SKM-1 (cell line): ENCODE results near the gene STRN.
"Not testable (repeated sequence)": the region's sequence is repeated elsewhere in the genome, so short reads cannot be mapped to it uniquely, and the experiment has no call there.

Source experiments
- DNase-seq: peaks from one replicate; lab custom pipeline; 2025; ENCODE audit not compliant: unreplicated experiment; lab: John Stamatoyannopoulos, UW

STRN gene, protein sequence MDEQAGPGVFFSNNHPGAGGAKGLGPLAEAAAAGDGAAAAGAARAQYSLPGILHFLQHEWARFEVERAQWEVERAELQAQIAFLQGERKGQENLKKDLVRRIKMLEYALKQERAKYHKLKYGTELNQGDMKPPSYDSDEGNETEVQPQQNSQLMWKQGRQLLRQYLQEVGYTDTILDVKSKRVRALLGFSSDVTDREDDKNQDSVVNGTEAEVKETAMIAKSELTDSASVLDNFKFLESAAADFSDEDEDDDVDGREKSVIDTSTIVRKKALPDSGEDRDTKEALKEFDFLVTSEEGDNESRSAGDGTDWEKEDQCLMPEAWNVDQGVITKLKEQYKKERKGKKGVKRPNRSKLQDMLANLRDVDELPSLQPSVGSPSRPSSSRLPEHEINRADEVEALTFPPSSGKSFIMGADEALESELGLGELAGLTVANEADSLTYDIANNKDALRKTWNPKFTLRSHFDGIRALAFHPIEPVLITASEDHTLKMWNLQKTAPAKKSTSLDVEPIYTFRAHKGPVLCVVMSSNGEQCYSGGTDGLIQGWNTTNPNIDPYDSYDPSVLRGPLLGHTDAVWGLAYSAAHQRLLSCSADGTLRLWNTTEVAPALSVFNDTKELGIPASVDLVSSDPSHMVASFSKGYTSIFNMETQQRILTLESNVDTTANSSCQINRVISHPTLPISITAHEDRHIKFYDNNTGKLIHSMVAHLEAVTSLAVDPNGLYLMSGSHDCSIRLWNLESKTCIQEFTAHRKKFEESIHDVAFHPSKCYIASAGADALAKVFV

GRCh38 chr2:36966370-36967235 lies at the start of gene STRN:
TSS of gene STRN (minus strand) at chr2:36966536. CDS start at chr2:36966463, 73 bp downstream.
- DNase-seq, result peak; percentile 80

DNA sequence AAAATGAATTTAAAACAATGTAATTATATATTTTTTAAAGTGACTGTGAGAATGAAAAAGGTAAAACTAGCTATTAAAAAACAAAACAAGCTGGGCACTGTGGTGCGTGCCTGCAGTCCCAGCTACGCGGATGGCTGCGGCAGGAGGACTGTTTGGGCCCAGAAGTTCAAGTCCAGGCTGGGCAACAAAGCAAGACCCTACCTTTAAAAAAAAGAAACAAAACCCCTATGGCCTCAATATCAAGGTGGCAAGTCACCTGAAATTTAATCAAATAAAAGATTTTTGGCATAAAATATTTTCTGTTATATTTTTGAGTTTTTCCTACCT lies 46.9 kb upstream of the STRN start:
- no peak for DNase-seq

DNA sequence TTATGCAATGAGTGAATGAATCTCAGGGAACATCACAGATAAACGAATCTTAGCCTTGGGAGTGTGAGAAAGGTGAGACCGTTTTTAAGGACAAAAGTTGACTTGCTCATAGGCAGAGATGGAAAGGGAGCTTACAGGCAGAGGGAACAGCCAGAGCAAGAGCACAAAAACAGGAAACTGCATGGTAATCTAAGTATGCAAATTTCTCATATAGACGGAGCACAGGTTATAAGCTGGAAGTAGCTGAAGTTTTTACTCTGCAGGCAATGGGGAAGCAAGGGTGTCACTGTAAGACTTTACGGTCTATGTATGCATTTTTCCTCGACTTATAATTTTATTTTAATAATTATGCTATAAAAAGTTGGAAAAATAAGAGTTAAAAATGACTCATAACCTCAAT lies 44.8 kb upstream of the STRN start:
- no peak for DNase-seq

GRCh38 chr2:37005118-37005868 lies 39.0 kb upstream of the STRN start:
- no peak for DNase-seq

DNA sequence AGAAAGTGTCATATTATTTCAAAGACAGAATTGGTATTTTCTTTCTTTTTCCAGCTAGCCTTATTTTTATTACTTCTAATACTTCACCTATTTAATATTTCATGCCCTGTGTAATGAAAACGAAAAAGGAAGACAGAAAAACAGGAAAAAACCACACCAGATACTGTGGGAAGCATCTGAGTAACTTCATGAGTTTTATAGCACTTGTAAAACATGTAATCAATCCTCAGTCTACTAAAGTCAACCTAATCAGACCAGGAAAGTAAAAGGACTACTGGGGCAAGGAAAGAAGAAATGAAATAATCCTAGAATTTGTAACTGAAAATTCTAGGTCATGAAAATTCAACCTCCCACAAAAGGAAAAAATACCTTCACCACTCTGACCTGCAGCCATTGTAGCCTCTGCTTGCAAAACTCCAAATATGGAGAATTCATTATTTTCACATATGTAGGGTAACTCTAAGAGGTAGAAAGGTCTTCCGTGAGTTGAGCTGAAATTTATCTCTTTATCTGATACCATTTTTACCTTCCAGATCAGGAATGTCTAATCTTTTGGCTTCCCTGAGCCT lies 34.7 kb upstream of the STRN start:
- no peak for DNase-seq

- no peak for DNase-seq
Observed at GRCh38 chr2:37000318-37000717, 34.0 kb upstream of the STRN start.

DNA sequence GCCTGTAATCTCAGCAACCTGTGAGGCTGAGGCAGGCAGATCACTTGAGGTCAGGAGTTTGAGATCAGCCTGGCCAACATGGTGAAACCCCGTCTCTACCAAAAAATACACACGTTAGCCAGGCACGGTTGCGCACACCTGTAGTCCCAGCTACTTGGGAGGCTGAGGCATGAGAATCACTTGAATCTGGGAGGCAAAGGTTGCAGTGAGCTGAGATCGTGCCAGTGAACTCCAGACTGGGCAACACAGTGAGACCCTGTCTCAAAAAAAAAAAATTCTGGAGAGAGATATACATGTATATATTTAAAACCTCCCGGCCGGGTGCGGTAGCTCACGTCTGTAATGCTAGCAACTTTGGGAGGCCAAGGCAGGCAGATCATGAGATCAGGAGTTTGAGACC lies 33.1 kb upstream of the STRN start:
- DNase-seq, result not testable (repeated sequence)

DNA sequence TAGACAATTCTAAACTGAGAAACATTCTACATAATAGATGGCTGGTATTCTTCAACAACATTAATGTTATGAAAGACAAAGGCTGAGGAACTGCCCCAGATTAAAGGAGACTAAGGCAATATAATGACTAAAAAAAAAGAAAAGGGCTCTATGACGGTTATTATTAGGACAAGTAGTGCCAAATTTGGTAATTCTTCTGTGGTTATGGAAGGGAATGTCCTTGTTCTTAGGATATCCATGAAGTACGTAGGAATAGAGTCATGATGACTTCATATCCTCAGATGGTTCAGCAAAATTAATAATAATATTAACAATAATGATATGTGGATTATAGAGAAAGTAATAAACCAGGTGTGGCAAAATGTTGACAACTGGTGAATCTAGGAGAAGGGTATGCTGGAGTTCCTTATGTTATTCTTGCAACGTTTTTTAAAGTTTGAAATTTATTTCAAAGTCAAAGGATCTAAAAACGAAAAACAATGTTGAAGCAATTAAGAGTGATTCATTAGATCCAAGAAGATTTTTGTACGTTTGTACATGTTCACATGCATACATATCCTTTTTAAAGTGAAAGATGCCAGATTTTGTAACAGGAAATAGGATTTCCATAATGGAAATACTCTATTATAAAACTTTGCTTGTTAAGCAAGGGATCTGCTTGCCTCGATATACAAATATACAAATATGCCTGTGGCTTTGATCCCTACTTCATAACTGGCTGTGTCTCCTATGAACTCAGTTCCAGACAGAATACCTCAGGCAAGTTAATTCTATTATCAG lies 27.7 kb upstream of the STRN start:
- DNase-seq, result no peak

DNA sequence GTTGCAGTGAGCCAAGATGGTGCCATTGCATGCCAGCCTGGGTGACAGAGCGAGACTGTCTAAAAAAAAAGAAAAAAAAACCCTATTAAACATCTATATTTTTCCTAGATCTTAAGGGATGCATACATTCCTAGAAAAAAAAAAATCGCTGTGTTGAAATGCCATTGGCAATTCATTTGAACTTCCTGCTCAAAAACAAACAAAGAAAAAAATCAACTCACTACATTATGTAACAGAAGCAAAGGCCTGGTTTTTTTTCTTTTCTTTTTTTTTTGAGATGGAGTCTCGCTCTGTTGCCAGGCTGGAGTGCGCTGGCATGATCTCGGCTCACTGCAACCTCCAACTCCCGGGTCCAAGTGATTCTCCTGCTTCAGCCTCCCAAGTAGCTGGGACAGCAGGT lies 21.7 kb upstream of the STRN start:
- no peak for DNase-seq

DNA sequence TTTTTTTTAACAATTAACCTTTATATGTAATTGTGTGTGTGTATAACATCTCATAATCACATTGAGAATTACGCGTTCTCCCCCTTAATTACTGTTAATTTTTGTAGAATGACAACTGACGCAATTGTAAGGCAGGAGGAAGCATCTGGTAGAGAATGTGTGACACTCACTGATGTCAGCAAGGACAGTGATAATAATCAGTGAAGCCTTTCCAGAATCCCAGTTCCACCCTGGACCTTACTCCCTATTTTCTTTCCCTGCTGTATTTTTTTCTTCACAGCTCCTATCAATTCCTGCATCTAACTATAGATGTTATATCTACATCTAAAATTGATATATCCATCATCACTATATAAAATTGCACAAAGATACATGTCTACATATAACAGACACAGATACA lies 16.1 kb upstream of the STRN start:
- no peak for DNase-seq

GRCh38 chr2:36981911-36982310 lies 15.6 kb upstream of the STRN start:
- DNase-seq, result no peak

DNA sequence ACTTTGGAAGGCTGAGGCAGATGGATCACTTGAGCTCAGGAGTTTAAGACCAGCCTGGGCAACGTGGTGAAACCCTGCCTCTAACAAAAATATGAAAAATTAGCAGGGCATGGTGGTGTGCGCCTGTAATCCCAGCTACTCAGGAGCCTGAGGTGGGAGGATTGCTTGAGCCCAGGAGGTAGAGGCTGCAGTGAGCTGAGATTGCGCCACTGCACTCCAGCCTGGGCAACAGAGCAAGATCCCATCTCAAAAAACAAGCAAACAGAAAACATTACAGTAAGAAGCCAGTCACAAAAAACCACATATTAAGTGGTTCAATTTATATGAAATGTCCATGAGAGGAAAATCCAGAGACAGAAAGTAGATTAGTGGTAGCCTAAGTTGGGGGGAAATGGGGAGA lies 12.7 kb upstream of the STRN start:
- DNase-seq, result not testable (repeated sequence)

- no peak for DNase-seq
Observed at GRCh38 chr2:36976065-36976464, 9.7 kb upstream of the STRN start.

DNA sequence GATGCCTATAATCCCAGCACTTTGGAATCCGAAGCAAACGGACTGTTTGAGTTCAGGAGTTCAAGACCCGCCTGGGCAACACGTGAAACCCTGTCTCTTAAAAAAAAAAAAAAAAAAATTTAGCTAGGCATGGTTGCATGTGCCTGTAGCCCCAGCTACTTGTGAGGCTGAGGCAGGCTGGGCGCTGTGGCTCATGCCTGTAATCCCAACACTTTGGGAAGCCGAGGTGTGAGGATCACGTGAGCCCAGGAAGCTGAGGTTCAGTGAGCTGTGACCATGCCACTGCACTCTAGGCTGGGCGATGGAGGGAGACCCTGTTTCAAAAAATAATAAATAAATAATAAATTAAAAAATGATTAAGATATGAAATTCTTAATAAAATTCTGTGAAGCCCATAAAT lies 9.0 kb upstream of the STRN start:
- no peak for DNase-seq

GRCh38 chr2:36973320-36973719 lies 7.0 kb upstream of the STRN start:
- DNase-seq, result no peak

DNA sequence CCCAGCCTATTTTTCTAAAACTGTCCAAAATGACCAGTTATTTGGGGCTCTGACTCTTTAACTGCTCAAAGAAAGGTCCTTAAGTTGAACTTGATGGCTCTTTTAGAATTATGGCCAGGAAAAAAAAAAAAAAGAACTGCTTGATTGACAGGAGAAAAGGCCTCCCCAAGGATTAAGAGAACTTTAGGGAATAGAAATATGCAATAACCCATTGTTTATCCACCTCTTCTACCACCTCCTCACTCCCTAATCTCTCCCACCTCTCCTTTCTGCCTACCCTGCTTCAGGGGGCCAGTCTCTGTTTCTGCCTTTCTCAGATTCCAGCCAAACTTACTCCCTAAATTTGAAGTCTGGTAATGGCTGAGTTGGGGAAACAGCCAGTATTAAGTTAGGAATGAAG lies 5.7 kb upstream of the STRN start:
- no peak for DNase-seq

DNA sequence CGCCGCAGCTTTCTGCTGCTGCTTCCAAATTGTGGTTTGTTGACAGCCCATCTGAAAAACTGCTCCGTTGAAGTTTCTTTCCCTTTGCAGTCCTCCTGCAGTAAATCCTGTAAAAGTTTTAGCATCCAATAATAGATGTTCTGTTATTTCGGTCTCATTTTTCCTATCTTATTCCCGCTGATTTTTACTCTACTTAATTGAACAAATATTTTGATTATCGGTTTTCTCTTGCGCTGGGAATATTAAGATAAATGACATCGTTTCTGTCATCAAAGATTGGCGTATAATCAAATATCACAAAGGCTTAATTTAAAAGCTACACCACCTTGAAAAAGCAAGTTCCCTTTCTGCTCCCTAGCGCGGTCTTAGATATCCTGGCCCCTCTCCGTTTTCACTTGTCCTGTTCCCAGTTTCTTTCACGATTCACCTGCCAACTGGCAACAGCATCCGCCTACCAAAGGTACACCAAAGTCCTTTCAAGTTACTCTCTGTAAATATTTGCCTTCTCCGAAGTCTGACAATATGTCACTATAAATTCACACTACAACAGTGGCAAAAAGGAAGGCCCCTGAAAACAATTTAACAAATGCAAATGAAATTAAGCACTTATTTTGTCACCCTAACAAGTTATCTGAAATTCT lies 1.0 kb upstream of the STRN start:
- no peak for DNase-seq

- no peak for DNase-seq
Observed at GRCh38 chr2:36965751-36966369, 476 bp downstream of the STRN start.

DNA sequence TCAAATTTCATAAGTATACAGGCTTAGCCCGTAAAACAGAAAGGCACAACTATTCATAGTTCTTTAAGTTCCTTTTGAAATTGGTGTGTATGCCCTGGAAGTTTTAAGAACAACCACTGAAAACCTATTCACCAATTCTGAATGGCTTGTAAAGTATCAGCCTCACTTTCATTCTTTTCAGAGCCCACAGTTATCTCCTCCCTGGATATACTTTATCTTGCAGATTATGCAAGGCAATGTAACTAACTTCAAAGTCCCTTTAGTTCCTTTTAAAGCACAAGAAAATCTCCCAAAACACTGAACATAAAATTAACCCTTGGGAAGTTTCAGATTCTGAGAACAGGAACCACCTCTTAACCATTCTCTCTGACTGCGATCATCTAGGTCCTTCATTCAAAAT lies 1.1 kb downstream of the STRN start:
- DNase-seq, result no peak
